Transverse colon (tissue), 4 donors: ENCODE results near the gene CCDC178. TPM values are rescaled to one million over a fixed set of nuclear protein-coding genes. Genes with fewer than 3 reads are reported as not detected.
A peak's percentile ranks its signal among the peaks of the same experiment; 100 is the strongest.
"Not testable (repeated sequence)": the region's sequence is repeated elsewhere in the genome, so short reads cannot be mapped to it uniquely, and the experiment has no call there.

Experiments used
- DNase-seq: peaks from one replicate; pipeline ENCODE4 v3.0.0-alpha.2; 2019
- H3K27ac ChIP-seq, 4 donors: fragments of 200-600 bp; sonication (generic); 2 replicates each; pipeline ENCODE4 v1.5.1; 2016 to 2018; ENCODE audit warnings: inconsistent platforms in 4 of 4
- H3K27me3 ChIP-seq: fragments of 200-600 bp; sonication (generic); 2 replicates; pipeline ENCODE4 v1.5.1; 2017; ENCODE audit warnings: inconsistent platforms
- H3K36me3 ChIP-seq, 4 donors: fragments of 200-600 bp; sonication (generic); 2 replicates each; pipeline ENCODE4 v1.5.1; 2017 to 2019; ENCODE audit warnings: inconsistent platforms in 4 of 4
- H3K4me1 ChIP-seq, 4 donors: fragments of 200-600 bp; sonication (generic); 2 replicates each; pipeline ENCODE4 v1.5.1; 2017 to 2020; ENCODE audit warnings: inconsistent platforms in 4 of 4
- H3K4me3 ChIP-seq, 4 donors: fragments of 200-600 bp; sonication (generic); 1 replicate in 1 of 4; 2 replicates in 3 of 4; pipeline versions ENCODE4 v1.5.1 to v1.6.1; 2017 to 2019; ENCODE audit warnings: inconsistent platforms in 4 of 4
- H3K9me3 ChIP-seq, 2 donors: fragments of 200-600 bp; sonication (generic); 2 replicates each; pipeline ENCODE4 v1.5.1; 2017 to 2019; ENCODE audit warnings: inconsistent platforms in 2 of 2
- EP300 ChIP-seq: sonication (generic); formaldehyde crosslinking; IDR thresholded peaks from one replicate; pipeline ENCODE4 v1.6.1; 2017; ENCODE audit warnings: antibody characterized with exemption, low read depth
- POLR2A ChIP-seq: fragments of 450-650 bp; IDR thresholded peaks from one replicate; pipeline ENCODE4 v1.6.1; 2016; ENCODE audit warnings: antibody characterized with exemption, mild to moderate bottlenecking, moderate library complexity
- POLR2AphosphoS5 ChIP-seq, 3 donors: sonication (generic); formaldehyde crosslinking; IDR thresholded peaks; one replicate each; pipeline ENCODE4 v1.6.1; 2016; ENCODE audit warnings: antibody characterized with exemption in 3 of 3
- WGBS, 2 donors: methylation state at CpG; one replicate each; pipeline ENCODE4 v1.1.5; 2018; ENCODE audit warnings: low coverage in 1 of 2; 5-methylcytosine and 5-hydroxymethylcytosine counted together
- in situ Hi-C, 4 donors: fragments of 200-750 bp; cut with MboI; loops; one replicate each; pipeline versions ENCODE4 v1.15.0 to v1.15.1; 2017; ENCODE audit warnings: low sequenced_read_pairs in 3 of 4, low pct_ligation_motif_present in 1 of 4, low pct_unique_long_range_greater_than_20kb in 1 of 4
- intact Hi-C: fragments of 100-400 bp; cut with DNase I; formaldehyde crosslinking; loops from one replicate; pipeline ENCODE4 v1.15.1; 2023; ENCODE audit warnings: low total_unique reads
- total RNA-seq, 4 donors: library from RNA; depleted of rRNA; stranded (reverse); fragments of >200 nt; gene quantifications; one replicate each; pipeline ENCODE4 v1.1.0, GENCODE V29; 2016
- TF ChIP-seq, protein P1 (sequence below), 5 experiments: fragments of 200-600 bp in 3 of 5; fragments of 450-650 bp in 2 of 5; sonication (generic) in 3 of 5; IDR thresholded peaks; 1 replicate in 2 of 5; 2 replicates in 3 of 5; pipeline ENCODE4 v1.5.1; 2016 to 2017; ENCODE audit warnings: antibody characterized with exemption in 5 of 5, inconsistent platforms in 3 of 5, mild to moderate bottlenecking in 2 of 5, moderate library complexity in 1 of 5

The CCDC178 gene
- total RNA-seq, 4 donors from 2014 or later, result 131 TPM; not detected in 3

DNA sequence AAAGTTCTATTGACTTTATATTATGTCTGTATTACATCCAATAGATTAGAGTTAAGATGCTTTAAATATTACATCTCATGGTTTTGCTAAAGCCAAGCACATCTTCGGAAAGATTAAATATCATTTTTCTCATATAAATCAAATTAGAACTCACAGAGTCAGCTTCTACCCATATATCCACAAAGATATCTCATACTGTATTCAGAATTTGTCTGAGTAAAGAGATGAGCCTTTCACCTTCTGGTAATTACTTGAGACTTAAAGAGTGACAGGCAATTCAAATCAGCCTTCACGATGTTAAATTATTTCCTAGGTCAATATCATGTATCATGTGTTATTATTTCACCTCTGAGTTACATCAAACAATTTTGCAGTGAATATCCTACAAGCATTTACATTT, 13.0 kb downstream of the CCDC178 start:
- 65 to 72% methylated on average over 2 of the region's 2 CpGs for WGBS, 2 donors
- Histone ChIP-seq H3K4me1 (no peaks in the 10 kb centered on the region), H3K36me3 (no peaks in the 10 kb centered on the region), H3K9me3 (no peaks in the 10 kb centered on the region), H3K27me3 (no peaks in the 10 kb centered on the region), H3K4me3 (no peak overlapping the region), H3K27ac (no peak overlapping the region)
- TF ChIP-seq, protein P1, sequence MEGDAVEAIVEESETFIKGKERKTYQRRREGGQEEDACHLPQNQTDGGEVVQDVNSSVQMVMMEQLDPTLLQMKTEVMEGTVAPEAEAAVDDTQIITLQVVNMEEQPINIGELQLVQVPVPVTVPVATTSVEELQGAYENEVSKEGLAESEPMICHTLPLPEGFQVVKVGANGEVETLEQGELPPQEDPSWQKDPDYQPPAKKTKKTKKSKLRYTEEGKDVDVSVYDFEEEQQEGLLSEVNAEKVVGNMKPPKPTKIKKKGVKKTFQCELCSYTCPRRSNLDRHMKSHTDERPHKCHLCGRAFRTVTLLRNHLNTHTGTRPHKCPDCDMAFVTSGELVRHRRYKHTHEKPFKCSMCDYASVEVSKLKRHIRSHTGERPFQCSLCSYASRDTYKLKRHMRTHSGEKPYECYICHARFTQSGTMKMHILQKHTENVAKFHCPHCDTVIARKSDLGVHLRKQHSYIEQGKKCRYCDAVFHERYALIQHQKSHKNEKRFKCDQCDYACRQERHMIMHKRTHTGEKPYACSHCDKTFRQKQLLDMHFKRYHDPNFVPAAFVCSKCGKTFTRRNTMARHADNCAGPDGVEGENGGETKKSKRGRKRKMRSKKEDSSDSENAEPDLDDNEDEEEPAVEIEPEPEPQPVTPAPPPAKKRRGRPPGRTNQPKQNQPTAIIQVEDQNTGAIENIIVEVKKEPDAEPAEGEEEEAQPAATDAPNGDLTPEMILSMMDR (IDR thresholded peaks at IDR 0.05), result no peak
- TF ChIP-seq EP300, result no peak
- no peak for TF ChIP-seq POLR2AphosphoS5 (IDR thresholded peaks at IDR 0.05)
- no peak for TF ChIP-seq POLR2A
- in situ Hi-C loops (no loop called here), intact Hi-C loops (no loop called here)
- DNase-seq, result no peak

DNA sequence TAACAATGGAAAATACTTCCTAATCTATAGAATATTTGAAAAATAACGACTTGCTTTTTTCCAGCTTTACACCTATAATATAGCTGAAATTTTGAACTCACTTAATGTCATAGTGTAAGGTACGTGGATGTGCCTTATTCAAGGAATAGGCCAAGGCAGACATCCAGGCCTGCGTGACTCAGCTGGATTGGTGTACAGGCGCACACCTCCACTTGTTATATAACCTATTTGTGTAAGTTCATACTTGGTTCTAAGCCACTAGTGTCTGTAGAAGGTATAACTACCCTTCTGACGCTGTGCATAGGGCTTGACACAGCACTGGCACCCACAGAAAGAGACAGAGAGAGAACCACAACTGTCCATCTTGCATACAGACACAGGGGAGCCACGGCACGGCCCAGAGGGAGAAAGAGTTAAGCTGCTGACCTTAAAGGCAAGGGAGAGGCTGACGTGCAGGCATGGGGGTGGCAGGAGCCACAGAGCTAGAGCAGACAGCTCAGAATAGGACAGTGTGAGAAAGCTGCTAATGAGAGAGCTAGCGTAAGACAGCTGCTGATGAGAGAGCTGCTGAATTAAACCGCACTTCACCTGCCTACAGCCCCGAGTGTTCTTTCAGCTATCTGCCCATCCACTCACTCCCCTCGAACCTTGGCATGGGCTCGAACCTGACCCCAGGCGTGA, 16.1 kb downstream of the CCDC178 start:
- in situ Hi-C loops, result no loop called here
- H3K4me1 ChIP-seq, result no peaks in the 10 kb centered on the region
- H3K4me3 ChIP-seq, result no peak overlapping the region
- no peaks in the 10 kb centered on the region for H3K9me3 ChIP-seq
- intact Hi-C loops, result no loop called here
- DNase-seq, result no peak
- 76 to 81% methylated on average over 3 to 14 of the region's 14 CpGs for WGBS, 2 donors
- H3K27ac ChIP-seq, result no peak overlapping the region
- TF ChIP-seq EP300, result no peak
- no peak for TF ChIP-seq POLR2AphosphoS5 (IDR thresholded peaks at IDR 0.05)
- TF ChIP-seq, protein P1 (IDR thresholded peaks at IDR 0.05), result no peak
- no peak for TF ChIP-seq POLR2A
- H3K36me3 ChIP-seq, result no peaks in the 10 kb centered on the region
- no peaks in the 10 kb centered on the region for H3K27me3 ChIP-seq

DNA sequence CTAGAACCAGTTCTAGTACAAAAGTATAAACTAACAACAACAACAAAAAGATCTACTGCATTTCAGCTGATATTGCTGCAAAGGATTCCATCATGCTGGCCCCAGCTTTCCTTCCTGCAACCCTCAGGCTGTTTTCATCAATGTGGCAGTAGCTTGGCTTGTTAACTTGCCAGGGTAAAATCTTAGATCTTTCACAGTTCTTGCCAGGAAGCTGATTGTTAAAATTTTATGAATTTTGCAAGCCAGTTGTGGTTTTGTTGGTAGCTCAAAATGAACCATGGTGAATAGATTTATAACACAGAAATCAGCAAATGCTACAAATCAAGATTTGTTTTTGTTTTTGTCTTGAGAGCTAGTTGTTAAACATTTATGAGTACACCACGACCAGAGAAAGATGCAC, 19.3 kb downstream of the CCDC178 start:
- Histone ChIP-seq H3K27me3 (no peaks in the 10 kb centered on the region), H3K36me3 (no peaks in the 10 kb centered on the region), H3K4me1 (no peaks in the 10 kb centered on the region), H3K27ac (no peak overlapping the region), H3K9me3 (no peaks in the 10 kb centered on the region), H3K4me3 (no peak overlapping the region)
- in situ Hi-C loops (no loop called here), intact Hi-C loops (no loop called here)
- TF ChIP-seq EP300, result no peak
- TF ChIP-seq, protein P1 (IDR thresholded peaks at IDR 0.05), result no peak
- no peak for TF ChIP-seq POLR2A
- TF ChIP-seq POLR2AphosphoS5 (IDR thresholded peaks at IDR 0.05), result no peak
- no peak for DNase-seq
- WGBS, 2 donors, result 13 to 18% methylated on average over 1 of the region's 1 CpG

DNA sequence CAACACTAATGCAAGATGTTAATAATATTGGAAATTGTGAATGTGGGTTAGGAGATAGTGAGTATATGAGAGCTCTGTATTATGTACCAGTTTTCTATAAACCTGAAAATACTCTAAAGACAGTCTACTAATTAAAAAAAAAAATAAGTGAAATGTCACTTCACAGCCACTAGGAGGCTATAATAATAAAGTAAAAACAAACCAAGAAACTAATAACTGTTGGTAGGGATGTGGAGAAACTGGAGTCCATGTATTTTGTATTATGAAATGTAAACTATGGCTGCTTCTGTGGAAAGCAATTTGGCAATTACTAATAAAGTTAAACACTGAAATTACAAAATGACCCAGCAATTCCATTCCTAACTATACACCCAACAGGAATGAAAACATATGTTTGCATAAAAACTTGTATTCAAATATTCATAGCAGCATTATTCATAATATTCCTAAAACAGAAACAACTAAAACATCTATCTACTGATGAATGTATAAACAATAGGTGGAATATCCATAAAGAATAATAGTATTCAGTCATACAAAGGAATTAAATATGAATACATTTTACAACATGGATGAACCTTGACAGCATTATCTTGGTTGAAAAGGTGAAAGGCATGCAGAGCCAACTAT, 36.2 kb downstream of the CCDC178 start:
- Histone ChIP-seq H3K27me3 (no peaks in the 10 kb centered on the region), H3K9me3 (no peaks in the 10 kb centered on the region), H3K4me3 (no peak overlapping the region), H3K27ac (no peak overlapping the region), H3K4me1 (no peaks in the 10 kb centered on the region), H3K36me3 (no peaks in the 10 kb centered on the region)
- in situ Hi-C loops, result no loop called here
- no peak for TF ChIP-seq POLR2A
- TF ChIP-seq, protein P1 (IDR thresholded peaks at IDR 0.05), result peak in 4 of 5 experiments; percentile 9 to 40 (median 19)
- DNase-seq, result no peak
- intact Hi-C loops, result no loop called here

DNA sequence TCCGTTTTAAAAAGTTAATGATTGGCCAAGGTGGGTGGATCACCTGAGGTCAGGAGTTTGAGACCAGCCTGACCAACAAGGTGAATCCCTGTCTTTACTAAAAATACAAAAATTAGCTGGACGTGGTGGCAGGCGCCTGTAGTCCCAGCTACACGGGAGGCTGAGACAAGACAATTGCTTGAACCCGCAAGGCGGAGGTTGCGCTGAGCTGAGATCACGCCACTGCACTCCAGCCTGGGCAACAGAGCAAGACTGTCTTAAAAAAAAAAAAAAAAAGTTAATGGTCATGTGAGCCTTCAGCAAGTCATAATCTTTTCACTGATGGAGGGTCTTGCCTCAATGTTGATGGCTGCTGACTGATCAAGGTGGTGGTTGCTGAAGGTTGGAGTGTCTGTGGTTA, 41.6 kb downstream of the CCDC178 start:
- H3K27me3 ChIP-seq, H3K27ac ChIP-seq, H3K9me3 ChIP-seq, DNase-seq, in situ Hi-C loops, H3K36me3 ChIP-seq, H3K4me3 ChIP-seq, intact Hi-C loops, H3K4me1 ChIP-seq: not testable (repeated sequence)
- WGBS, 2 donors, result 90 to 92% methylated on average over 6 to 8 of the region's 8 CpGs
